ENCODE data around the gene RAI1. TPM values are rescaled to one million over a fixed set of nuclear protein-coding genes. Genes with fewer than 3 reads are reported as not detected.
A peak's percentile ranks its signal among the peaks of the same experiment; 100 is the strongest.

RAI1 gene
- total RNA-seq, 1 experiment from 2014 or later: 86.3 TPM

GRCh38 chr17:17730250-17730935, 49.1 kb downstream of the RAI1 start:
- Histone ChIP-seq H3K9me2 (ENCODE audit: insufficient read depth) (no peaks in the 10 kb centered on the region), H3K4me2 (peak overlapping the region; percentile 74; the same call in 1 of the 2 replicates), H3K27me3 (ENCODE audit: insufficient read depth, low read depth) (no peaks in the 10 kb centered on the region), H2AFZ (no peak overlapping the region), H3K4me3 (no peak overlapping the region), H3K9me3 (ENCODE audit: insufficient read depth, low read depth) (no peaks in the 10 kb centered on the region), H3K79me2 (ENCODE audit: low read depth) (peaks cover 92% of the 10 kb centered on the region), H4K20me1 (ENCODE audit: insufficient read depth) (peaks cover 39% of the 10 kb centered on the region), H3K36me3 (ENCODE audit: low read depth) (no peaks in the 10 kb centered on the region; the same call in 1 of the 2 replicates), H3K27ac (no peak overlapping the region), H3K4me1 (replicated peaks; ENCODE audit: insufficient read depth) (peaks cover 71% of the 10 kb centered on the region), H3F3A (ENCODE audit: insufficient read depth, low read depth) (peaks cover 57% of the 10 kb centered on the region)
- TF ChIP-seq CTCF (conservative IDR thresholded peaks at IDR 0.05): no peak
- no peak for TF ChIP-seq EZH2 (IDR thresholded peaks at IDR 0.05; ENCODE audit: low read depth)
- DNase-seq: no peak
- ChIA-PET CTCF (no interaction called here), POLR2A (ENCODE audit: unreplicated experiment) (no interaction called here)
- intact Hi-C loops (cut with micrococcal nuclease; ENCODE audit: unreplicated experiment): no loop called here
- no TSS peak for BruUV-seq (replicated peaks)

GRCh38 chr17:17732444-17732843, 51.2 kb downstream of the RAI1 start:
- no peaks in the 10 kb centered on the region for H3K9me3 ChIP-seq (ENCODE audit: insufficient read depth, low read depth)
- H3K4me3 ChIP-seq: no peak overlapping the region
- TF ChIP-seq EZH2 (IDR thresholded peaks at IDR 0.05; ENCODE audit: low read depth): no peak
- H3F3A ChIP-seq (ENCODE audit: insufficient read depth, low read depth): peaks cover 56% of the 10 kb centered on the region
- no peaks in the 10 kb centered on the region; the same call in 1 of the 2 replicates for H3K36me3 ChIP-seq (ENCODE audit: low read depth)
- ChIA-PET POLR2A (ENCODE audit: unreplicated experiment) (interaction anchor here (0.5 kb wide), 1 partner anchor 42 kb away, joined by 12 read pairs; no protein-coding TSS in a partner anchor), CTCF (no interaction called here)
- no peaks in the 10 kb centered on the region for H3K9me2 ChIP-seq (ENCODE audit: insufficient read depth)
- peaks cover 36% of the 10 kb centered on the region for H4K20me1 ChIP-seq (ENCODE audit: insufficient read depth)
- H3K4me2 ChIP-seq: 0 out of 2 replicates have a peak overlapping the region, but pooled peaks have one; percentile 15
- H3K4me1 ChIP-seq (replicated peaks; ENCODE audit: insufficient read depth): peaks cover 73% of the 10 kb centered on the region
- H3K27me3 ChIP-seq (ENCODE audit: insufficient read depth, low read depth): no peaks in the 10 kb centered on the region
- intact Hi-C loops (cut with micrococcal nuclease; ENCODE audit: unreplicated experiment): no loop called here
- H2AFZ ChIP-seq: no peak overlapping the region
- TSS peak; percentile 32 for BruUV-seq (replicated peaks)
- DNase-seq: peak in 1 of 2 experiments; percentile 49
- peak overlapping the region; percentile 9; the same call in 1 of the 2 replicates for H3K27ac ChIP-seq
- H3K79me2 ChIP-seq (ENCODE audit: low read depth): peaks cover 94% of the 10 kb centered on the region

GRCh38 chr17:17732892-17733670, 51.8 kb downstream of the RAI1 start:
- peak in 1 of 2 experiments; percentile 60 for DNase-seq
- Histone ChIP-seq H4K20me1 (ENCODE audit: insufficient read depth) (peaks cover 36% of the 10 kb centered on the region), H3K4me2 (0 out of 2 replicates have a peak overlapping the region, but pooled peaks have one; percentile 15), H3K27ac (peak overlapping the region; percentile 9; the same call in 1 of the 2 replicates), H3K9me3 (ENCODE audit: insufficient read depth, low read depth) (no peaks in the 10 kb centered on the region), H3K27me3 (ENCODE audit: insufficient read depth, low read depth) (no peaks in the 10 kb centered on the region), H3F3A (ENCODE audit: insufficient read depth, low read depth) (peaks cover 53% of the 10 kb centered on the region), H3K9me2 (ENCODE audit: insufficient read depth) (no peaks in the 10 kb centered on the region), H3K36me3 (ENCODE audit: low read depth) (no peaks in the 10 kb centered on the region), H3K4me3 (no peak overlapping the region), H2AFZ (no peak overlapping the region), H3K79me2 (ENCODE audit: low read depth) (peaks cover 94% of the 10 kb centered on the region), H3K4me1 (replicated peaks; ENCODE audit: insufficient read depth) (peaks cover 73% of the 10 kb centered on the region)
- intact Hi-C loops (cut with micrococcal nuclease; ENCODE audit: unreplicated experiment): no loop called here
- ChIA-PET POLR2A (ENCODE audit: unreplicated experiment) (interaction anchor here (0.5 kb wide), 1 partner anchor 42 kb away, joined by 12 read pairs; no protein-coding TSS in a partner anchor), CTCF (no interaction called here)
- no TSS peak for BruUV-seq (replicated peaks)
- TF ChIP-seq CTCF (conservative IDR thresholded peaks at IDR 0.05): no peak
- TF ChIP-seq EZH2 (IDR thresholded peaks at IDR 0.05; ENCODE audit: low read depth): no peak

Measured in PC-9 (cell line).